Brain microvascular endothelial cell (primary cell): ENCODE results near the gene CD200.

ENCODE experiments used
- DNase-seq: peaks from one replicate; pipeline ENCODE4 v3.0.0-alpha.2; 2020
- H3K27ac ChIP-seq: fragments of 250-450 bp; sonication (Bioruptor Pico); 2 replicates; pipeline ENCODE4 v1.5.1; 2020; ENCODE audit warnings: mild to moderate bottlenecking, moderate library complexity
- H3K27me3 ChIP-seq: fragments of 250-450 bp; sonication (Bioruptor Pico); replicated peaks from 2 replicates; pipeline ENCODE4 v1.5.1; 2020; ENCODE audit warnings: mild to moderate bottlenecking
- H3K36me3 ChIP-seq: fragments of 250-450 bp; sonication (Bioruptor Pico); replicated peaks from 2 replicates; pipeline ENCODE4 v1.5.1; 2020; ENCODE audit warnings: mild to moderate bottlenecking
- H3K4me3 ChIP-seq: 2 replicates; pipeline ENCODE4 v1.5.1; 2011; ENCODE audit warnings: low read depth, mild to moderate bottlenecking, control low read depth, low read length, moderate library complexity
- CTCF ChIP-seq: IDR thresholded peaks from 2 replicates; pipeline ENCODE4 v1.5.1; 2011; ENCODE audit warnings: low read depth, mild to moderate bottlenecking, moderate library complexity, low read length, control low read depth, inconsistent platforms; ENCODE audit errors: missing control alignments
- in situ Hi-C: cut with HindIII; loops from 2 replicates; pipeline ENCODE4 v1.10.0; 2017; ENCODE audit warnings: low sequenced_read_pairs, low pct_ligation_motif_present

Gene CD200

DNA sequence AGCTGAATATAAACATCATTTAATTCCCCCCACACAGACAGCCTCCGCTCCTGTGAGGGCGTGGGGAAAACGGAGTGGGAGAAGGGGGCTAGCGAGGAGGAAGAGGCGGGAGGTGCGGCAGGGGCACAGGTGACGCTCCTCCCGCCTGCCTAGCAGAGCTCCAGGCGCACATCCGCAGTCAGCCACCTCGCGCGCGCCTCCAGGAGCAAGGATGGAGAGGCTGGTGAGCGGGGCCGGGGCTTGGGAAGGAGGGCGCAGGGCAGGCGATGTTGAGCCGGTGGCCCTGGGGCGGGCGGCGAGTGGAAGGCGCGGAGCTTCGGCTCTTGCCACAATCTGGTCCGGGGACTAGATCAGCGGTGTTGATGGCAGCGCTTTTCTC is at the start of gene CD200:
CD200 (plus strand) TSS at position 155 of the 379 bp plus-strand sequence; CDS start at position 212, 57 bp downstream.
- peak; percentile 26 for DNase-seq
- Histone ChIP-seq H3K27me3 (no peaks in the 10 kb centered on the region), H3K36me3 (no peaks in the 10 kb centered on the region), H3K4me3 (peak within 1 kb of the TSS; percentile 71), H3K27ac (peak within 1 kb of the TSS; percentile 36)
- in situ Hi-C loops: no loop called here
- TF ChIP-seq CTCF: no peak

- H3K27ac ChIP-seq: no peak overlapping the region
- no peaks in the 10 kb centered on the region for H3K27me3 ChIP-seq
- no peak for TF ChIP-seq CTCF
These were observed 43.9 kb upstream of the CD200 start for GRCh38 chr3:112289011-112289410.

DNA sequence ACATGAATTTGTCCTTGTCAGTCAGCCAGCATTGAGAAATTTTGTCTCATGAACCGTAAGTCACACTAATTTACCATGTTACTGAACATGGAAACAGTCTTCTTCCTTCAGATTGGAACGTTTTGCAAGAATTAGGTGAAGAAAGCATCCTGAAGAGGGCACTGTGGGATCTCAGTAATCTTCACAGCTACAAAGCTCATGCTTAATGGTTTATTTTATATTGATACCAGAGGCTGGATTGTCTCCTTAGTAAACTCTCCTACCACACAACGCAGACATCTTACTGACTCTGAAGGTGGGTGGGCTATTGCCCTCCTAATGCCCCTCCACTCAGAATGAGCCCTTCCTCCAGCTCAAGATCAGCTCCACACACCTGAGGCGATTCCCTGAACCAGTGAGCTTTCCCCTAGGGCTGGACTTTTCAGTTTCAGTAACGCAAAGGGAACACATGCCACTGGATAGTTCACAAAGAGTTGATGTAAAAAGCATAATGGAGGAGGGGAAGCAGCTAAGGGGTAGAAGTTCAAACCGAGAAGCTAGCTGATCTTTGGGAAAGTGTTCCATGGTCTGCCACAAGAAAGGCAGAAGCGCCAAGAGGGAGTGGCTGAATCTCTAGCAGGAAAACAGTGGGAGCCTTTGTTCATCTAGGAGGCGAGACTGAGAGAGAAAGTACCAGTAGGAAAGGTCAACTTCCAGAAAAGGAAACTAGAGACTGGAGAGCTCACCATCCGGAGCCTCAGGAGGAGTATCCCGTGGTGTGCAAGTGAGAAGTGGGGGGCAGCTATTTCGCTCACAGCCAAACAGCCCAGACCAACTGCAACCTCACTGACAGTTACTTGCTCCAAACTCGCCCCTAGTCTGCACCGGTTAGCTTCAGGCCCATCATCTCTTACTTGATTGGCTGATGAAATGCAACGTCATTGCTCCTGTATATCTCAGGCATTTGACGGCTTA is 39.3 kb upstream of the CD200 start, which contains the start of gene SLC9C1:
SLC9C1 (minus strand) TSS at position 849 of the 954 bp plus-strand sequence. CDS start 7,425 bp downstream, outside the sequence.
- peak within 1 kb of the TSS; percentile 63 for H3K27ac ChIP-seq
- TF ChIP-seq CTCF: peak; percentile 68
- H3K36me3 ChIP-seq: no peaks in the 10 kb centered on the region
- no peaks in the 10 kb centered on the region for H3K27me3 ChIP-seq
- in situ Hi-C loops: no loop called here
- peak within 1 kb of the TSS; percentile 64 for H3K4me3 ChIP-seq
- DNase-seq: peak; percentile 79

More at GRCh38 chr3:112289011-112289410, 43.9 kb upstream of the CD200 start:
- no peaks in the 10 kb centered on the region for H3K36me3 ChIP-seq
- in situ Hi-C loops: no loop called here
- no peak overlapping the region for H3K4me3 ChIP-seq
- no peak for DNase-seq

DNA sequence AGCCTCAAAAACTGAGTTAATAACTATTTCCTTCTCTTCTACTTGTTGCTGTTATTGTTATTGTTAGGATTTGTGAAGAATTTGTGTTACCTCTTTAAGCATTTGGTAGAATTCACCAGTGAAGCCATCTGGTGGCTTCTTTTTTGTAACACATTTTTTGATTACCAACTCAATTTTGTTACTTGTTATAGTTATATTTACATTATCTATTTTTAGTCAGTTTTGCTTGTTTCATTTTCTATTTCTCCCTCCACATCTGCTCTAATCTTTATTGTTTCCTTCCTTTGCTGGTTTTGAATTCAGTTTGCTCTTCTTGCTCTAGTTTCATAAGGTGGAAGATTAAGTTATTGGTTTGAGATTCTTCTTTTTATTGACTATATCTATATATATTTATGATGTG is 35.2 kb upstream of the CD200 start:
- Histone ChIP-seq H3K4me3 (no peak overlapping the region), H3K27me3 (no peaks in the 10 kb centered on the region), H3K27ac (no peak overlapping the region), H3K36me3 (no peaks in the 10 kb centered on the region)
- TF ChIP-seq CTCF: no peak
- in situ Hi-C loops: no loop called here
- DNase-seq: no peak

DNA sequence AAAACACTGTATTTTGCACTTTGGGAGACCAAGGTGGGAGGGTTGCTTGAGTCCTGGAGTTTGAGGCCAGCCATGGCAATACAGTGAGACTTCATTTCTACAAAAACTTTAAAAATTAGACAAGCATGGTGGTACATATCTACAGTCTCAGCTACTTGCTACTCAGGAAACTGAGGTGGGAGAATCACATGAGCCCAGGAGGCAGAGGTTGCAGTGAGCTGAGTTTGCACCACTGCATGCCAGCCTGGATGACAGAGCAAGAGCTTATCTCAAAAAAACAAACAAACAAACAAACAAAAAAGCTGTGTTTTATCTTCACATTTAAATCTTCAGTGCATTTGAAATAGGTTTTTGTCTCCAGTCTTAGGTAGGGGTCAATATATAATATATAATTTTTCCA is 34.2 kb upstream of the CD200 start:
- H3K27me3 ChIP-seq: no peaks in the 10 kb centered on the region
- TF ChIP-seq CTCF: no peak
- no peak overlapping the region for H3K4me3 ChIP-seq
- in situ Hi-C loops: no loop called here
- H3K27ac ChIP-seq: no peak overlapping the region
- no peak for DNase-seq
- H3K36me3 ChIP-seq: no peaks in the 10 kb centered on the region
